Measurements from ENCODE around the gene FYCO1. TPM values are rescaled to one million over a fixed set of nuclear protein-coding genes. Genes with fewer than 3 reads are reported as not detected.

Gene FYCO1
- 10.8 and 13.6 TPM in 2 replicates for total RNA-seq

DNA sequence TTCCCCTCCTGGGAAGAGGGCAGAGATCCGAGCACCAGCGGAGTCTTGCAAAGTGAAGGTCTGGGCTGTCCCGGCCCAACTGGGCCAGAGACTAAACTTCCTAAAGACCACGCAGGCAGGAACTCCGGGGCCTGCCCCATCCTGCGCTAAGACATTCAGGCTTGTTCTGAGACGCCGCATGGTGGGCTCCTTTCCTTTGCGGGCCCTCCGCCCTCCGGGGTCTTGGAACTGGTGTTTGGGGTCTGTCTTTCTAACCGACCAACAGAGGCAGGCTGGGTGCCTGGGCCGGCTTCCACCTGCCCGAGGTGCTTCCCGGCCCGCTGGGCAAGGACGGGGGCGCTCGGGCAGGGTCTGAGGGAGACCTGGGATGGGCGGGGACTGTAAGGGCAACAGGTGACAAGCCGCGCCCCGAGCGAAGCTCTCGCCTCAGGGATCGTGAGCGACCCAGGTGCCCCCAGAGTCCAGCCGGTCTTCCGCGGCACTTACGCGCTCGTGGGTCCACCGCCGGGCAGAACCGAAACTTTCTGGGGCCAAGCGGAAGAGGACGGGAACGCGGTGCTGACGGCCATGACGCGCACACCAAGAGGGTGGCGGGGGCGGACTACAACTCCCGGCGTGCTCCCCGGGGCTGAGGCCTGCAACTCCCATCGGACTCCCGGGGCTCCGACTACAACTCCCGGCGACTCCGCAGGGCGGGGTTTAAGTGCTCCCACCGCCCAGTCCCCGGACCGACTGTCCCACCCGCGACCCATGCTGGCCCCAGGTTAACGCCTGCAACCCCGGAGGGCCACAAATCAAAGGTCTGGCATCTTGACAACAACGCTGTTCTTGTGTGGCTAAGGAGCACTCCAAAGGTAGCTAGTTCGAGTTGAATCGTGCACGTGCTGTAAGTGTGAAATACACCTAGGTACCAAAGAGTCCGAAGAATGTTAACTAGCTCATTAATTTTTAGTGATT lies at the start of gene FYCO1:
Gene FYCO1, minus strand, starts transcription at position 589 of the 957 bp plus-strand sequence. CDS start 10,914 bp downstream, outside the sequence.

DNA sequence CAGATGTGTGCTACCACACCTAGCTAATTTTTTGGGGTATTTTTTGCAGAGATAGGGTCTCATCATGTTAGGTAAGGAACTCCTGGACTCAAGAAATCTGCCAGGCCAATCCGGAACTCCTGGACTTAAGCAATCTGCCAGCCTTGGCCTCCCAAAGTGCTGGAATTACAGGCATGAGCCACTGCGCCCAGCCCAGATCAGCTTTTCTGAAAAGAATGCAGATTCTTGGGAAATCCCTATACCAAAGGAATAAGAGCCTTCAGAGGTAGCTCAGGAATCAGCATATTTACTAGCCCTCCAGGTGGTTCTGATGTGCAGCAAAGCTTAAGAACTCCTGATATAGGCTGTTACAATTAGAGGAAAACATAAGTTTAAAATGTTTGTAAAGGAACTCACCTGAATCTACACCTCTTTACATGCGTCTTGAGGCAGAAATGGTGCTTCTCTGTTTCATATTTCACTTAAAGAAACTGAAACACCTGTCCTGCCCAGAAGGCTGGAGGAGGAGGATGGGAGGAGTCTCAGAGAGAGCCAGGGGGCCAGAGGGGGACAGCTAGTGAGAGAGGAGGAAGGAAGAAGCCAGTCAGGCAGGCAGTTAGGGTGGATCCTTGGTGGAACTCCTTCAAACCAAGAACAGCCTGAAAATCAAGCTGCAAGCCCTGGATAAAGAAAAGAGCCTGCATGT lies 31.5 kb upstream of the FYCO1 start, which contains the start of gene XCR1:
Gene XCR1, minus strand, starts transcription at position 463 of the 685 bp plus-strand sequence. CDS start 5,536 bp downstream, outside the sequence.

DNA sequence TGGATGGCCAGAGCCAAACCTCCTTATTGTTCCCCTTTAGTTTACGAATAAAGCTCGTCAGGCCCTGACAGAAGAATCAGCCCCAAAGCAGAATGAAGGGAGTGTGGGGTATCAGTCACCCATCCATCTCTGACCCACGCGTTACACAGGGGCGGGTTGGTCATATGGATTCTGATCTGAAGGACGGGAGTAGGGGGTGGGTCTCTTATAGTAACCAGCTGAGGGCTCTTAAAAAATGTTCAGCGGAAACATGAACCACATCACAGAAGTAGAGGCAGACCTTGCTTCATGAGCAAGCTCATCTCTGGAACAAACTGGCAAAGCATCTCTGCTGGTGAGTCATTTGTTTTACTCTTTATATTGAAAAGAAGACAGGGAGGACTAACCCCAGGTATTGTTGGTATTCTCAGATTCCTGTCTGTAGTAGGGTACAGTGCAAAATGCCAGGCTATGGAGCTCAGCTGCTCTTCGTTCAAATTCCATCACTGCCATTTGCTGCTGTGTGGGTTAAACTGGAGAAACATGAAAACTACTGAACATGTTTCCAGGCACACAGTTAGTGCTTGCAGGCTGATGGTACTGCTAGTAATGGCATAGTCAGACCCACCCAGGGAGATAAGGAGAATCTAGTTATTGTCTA lies 52.3 kb downstream of the FYCO1 start, which contains the start of gene CXCR6:
Gene CXCR6, plus strand, starts transcription at position 258 of the 640 bp plus-strand sequence. CDS start 3,018 bp downstream, outside the sequence.

DNA sequence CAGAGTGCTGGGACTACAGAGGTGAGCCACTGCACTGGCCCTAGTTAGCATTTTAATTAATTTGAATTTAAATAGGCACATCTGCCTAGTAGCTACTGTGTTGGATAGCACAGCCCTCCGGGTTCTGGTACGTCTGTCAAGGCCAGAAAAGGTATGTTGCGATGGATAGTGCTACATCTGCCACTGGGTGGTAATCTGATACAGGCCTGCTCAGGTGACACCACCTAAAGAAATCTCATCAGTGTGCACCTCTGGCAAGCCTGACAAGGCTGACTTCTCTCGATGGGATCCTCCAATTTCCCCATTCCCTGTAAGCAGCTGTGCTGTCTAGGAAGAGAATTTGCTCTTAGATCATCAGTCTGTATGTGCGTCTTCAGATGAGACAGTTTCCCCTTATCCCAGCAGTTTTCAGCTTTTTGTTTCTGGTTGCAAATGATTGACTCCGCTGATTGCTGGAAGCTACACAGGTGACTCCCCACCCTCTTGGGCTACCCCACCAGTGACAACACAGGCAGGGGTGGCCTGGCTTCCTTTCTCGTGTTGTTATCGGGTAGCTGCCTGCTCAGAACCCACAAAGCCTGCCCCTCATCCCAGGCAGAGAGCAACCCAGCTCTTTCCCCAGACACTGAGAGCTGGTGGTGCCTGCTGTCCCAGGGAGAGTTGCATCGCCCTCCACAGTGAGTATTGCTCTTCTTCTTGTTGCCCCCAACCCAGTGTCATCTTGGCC lies 109.5 kb downstream of the FYCO1 start, which contains the start of gene CCR9:
Gene CCR9, plus strand, starts transcription at position 565 of the 727 bp plus-strand sequence. CDS start 8,391 bp downstream, outside the sequence.

Other genes starting within 250 kb of the FYCO1 start
- not detected in 2 replicates for gene SLC6A20, start 199.3 kb downstream of the FYCO1 start, total RNA-seq
- 4.1 and 5.0 TPM in 2 replicates for gene LZTFL1, start 153.7 kb downstream of the FYCO1 start, total RNA-seq
- gene CCR9, start 109.3 kb downstream of the FYCO1 start, total RNA-seq, result not detected in 2 replicates
- gene CXCR6, start 52.4 kb downstream of the FYCO1 start, total RNA-seq, result not detected in 2 replicates
- 0.07 TPM in 1 of 2 replicates, not detected in the other for gene XCR1, start 31.7 kb upstream of the FYCO1 start, total RNA-seq
- not detected in 2 replicates for gene CCR1, start 212.5 kb upstream of the FYCO1 start, total RNA-seq
- gene CCR3, start 246.6 kb upstream of the FYCO1 start, total RNA-seq, result not detected in 2 replicates